ENCODE data around the gene MEF2B. TPM values are rescaled to one million over a fixed set of nuclear protein-coding genes. Genes with fewer than 3 reads are reported as not detected.
A peak's percentile ranks its signal among the peaks of the same experiment; 100 is the strongest.
"Not testable (repeated sequence)": the region's sequence is repeated elsewhere in the genome, so short reads cannot be mapped to it uniquely, and the experiment has no call there.

Gene MEF2B
- total RNA-seq, 1 donor from 2014 or later: 2.7 TPM

DNA sequence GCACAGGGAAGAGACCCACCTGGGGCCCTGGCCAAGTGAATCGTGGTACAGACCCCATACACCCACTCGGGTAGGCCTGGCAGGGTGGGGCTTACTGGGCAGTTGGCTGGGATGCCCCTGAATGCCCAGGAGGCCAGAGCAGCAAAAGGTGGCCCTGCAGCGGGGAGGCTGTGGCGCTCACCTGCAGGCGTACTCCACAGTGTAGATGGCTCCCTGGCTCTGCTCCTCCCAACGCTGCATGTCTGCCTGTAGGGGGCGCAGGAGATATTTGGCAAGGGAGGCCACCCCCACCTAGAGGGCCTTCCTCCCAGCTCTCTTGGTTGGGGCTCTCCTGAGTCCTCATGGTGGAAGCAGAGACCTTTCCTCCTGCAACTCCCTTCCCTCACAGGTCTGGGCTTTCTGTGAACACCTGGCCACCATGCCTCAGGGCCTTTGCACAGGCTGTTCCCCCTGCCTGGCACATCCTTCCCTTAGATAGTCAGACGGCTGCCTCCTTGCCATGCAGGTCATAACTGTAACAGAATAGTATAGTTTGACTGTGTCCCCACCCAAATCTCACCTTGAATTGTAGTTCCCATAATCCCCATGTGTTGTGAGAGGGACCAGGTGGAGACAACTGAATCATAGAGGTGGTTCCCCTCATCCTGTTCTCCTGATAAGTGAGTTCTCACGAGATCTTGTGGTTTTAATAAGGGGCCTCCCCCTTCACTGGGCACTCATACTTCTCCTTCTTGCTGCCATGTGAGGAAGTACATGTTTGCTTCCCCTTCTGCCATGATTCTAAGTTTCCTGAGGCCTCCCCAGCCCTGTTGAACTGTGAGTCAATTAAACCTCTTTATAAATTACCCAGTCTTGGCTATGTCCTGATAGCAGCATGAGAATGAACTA lies 16.0 kb upstream of the MEF2B start:
- Mint-ChIP-seq H3K36me3 (ENCODE audit: low read depth) (peaks cover 55% of the 10 kb centered on the region), H3K4me1 (ENCODE audit: low read depth) (peaks cover 13% of the 10 kb centered on the region), H3K4me3 (ENCODE audit: low read depth) (no peak overlapping the region), H3K9me3 (peaks cover 7% of the 10 kb centered on the region), H3K27me3 (ENCODE audit: low read depth) (no peaks in the 10 kb centered on the region), H3K27ac (peak overlapping the region; percentile 4)
- DNase-seq (ENCODE audit: low spot score): peak; percentile 42
- intact Hi-C loops (cut with micrococcal nuclease): no loop called here

DNA sequence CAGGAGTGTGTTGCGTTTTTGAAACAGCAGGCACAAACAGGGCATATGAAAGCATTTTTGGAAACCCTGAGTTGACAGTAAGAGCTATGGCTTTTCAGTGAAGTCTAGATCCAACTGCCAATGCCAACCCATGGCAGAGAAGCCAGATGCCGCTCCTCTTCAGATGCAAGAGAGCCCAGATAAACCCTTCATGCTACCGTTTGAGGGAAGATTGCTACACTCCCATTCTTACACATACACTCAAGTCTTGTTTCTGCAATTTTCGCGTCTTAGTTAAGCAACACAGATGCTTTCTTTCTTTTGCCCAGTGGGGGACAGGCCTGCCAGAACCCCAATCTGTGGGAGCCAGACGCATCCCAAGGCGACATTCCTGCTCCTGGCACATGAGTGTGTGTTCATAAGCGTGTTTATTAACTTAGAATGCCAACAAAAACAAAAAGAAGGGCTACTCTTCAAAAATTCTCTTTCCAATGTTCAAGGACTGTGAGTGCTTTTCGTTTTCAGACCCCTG lies 11.5 kb upstream of the MEF2B start:
- peaks cover 2% of the 10 kb centered on the region for H3K9me3 Mint-ChIP-seq
- intact Hi-C loops (cut with micrococcal nuclease): no loop called here
- H3K36me3 Mint-ChIP-seq (ENCODE audit: low read depth): peaks cover 40% of the 10 kb centered on the region
- H3K27ac Mint-ChIP-seq: no peak overlapping the region
- peaks cover 2% of the 10 kb centered on the region for H3K4me1 Mint-ChIP-seq (ENCODE audit: low read depth)
- DNase-seq (ENCODE audit: low spot score): no peak
- no peak overlapping the region for H3K4me3 Mint-ChIP-seq (ENCODE audit: low read depth)
- no peaks in the 10 kb centered on the region for H3K27me3 Mint-ChIP-seq (ENCODE audit: low read depth)

- no peak overlapping the region for H3K4me3 Mint-ChIP-seq (ENCODE audit: low read depth)
- no peak overlapping the region for H3K27ac Mint-ChIP-seq
- H3K4me1 Mint-ChIP-seq (ENCODE audit: low read depth): no peaks in the 10 kb centered on the region
- H3K36me3 Mint-ChIP-seq (ENCODE audit: low read depth): peaks cover 33% of the 10 kb centered on the region
- H3K9me3 Mint-ChIP-seq: no peaks in the 10 kb centered on the region
- no peak for DNase-seq (ENCODE audit: low spot score)
- H3K27me3 Mint-ChIP-seq (ENCODE audit: low read depth): no peaks in the 10 kb centered on the region
- intact Hi-C loops (cut with micrococcal nuclease): no loop called here
Observed at GRCh38 chr19:19179548-19180441, 9.7 kb upstream of the MEF2B start.

- Mint-ChIP-seq H3K9me3 (no peaks in the 10 kb centered on the region), H3K4me1 (ENCODE audit: low read depth) (no peaks in the 10 kb centered on the region), H3K27ac (no peak overlapping the region), H3K36me3 (ENCODE audit: low read depth) (peaks cover 24% of the 10 kb centered on the region), H3K27me3 (ENCODE audit: low read depth) (no peaks in the 10 kb centered on the region), H3K4me3 (ENCODE audit: low read depth) (no peak overlapping the region)
- intact Hi-C loops (cut with micrococcal nuclease): no loop called here
- no peak for DNase-seq (ENCODE audit: low spot score)
Observed at GRCh38 chr19:19176950-19177349, 6.9 kb upstream of the MEF2B start.

DNA sequence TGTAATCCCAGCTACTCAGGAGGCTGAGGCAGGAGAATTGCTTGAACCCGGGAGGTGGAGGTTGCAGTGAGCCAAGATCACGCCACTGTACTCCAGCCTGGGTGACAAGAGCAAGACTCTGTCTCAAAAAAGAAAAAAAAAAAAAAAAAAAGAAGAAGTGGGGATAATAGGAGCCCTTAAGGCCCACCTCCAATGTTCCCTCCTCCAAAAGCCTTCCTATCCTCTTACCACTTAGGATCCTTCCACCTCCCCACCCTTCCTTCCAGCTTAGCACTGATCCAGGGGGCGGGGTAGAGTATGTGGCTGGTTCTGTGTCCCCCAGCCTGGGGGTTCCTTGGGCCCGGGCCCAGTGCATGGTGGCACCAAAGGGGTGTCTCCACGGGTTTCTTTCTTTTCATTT lies 3.2 kb upstream of the MEF2B start:
- DNase-seq (ENCODE audit: low spot score); intact Hi-C loops (cut with micrococcal nuclease); H3K4me1 Mint-ChIP-seq (ENCODE audit: low read depth); H3K36me3 Mint-ChIP-seq (ENCODE audit: low read depth); H3K9me3 Mint-ChIP-seq; H3K27ac Mint-ChIP-seq; H3K27me3 Mint-ChIP-seq (ENCODE audit: low read depth); H3K4me3 Mint-ChIP-seq (ENCODE audit: low read depth): not testable (repeated sequence)

DNA sequence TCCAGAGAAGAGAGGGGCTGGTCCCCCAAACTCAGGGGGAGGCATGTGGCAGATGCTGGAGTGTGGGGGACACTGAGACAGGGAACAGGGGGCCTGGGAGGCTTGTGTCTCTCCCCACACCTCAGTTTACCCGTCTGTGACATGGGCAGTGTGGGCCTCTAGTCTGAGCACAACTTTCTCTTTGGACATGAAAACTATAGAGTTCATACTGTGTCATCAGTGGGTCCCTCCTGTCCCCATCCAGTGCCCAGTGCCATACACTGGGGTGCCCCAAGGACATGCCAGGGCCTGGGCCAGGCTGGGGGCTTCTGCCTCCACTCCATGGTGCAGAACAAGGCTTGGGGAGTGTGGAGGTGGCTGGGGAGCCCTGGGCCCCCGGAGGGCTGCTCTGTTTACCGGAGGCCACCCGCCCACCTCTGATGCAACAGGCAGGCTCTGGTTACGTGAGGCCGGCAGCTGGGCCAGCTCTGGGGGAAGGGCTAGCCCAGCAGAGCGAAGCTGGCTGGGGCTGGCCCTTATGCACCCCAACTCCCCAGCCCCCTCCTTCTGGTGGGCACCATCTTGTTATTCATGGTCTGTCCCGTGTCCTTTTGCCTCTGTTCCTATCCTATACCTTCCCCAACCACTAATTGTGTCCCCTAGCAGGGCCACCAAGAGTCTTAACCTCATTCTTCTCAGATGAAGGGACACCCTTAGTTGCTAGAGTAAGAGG lies 1.9 kb upstream of the MEF2B start:
- Mint-ChIP-seq H3K27ac (no peak overlapping the region), H3K9me3 (no peaks in the 10 kb centered on the region), H3K4me1 (ENCODE audit: low read depth) (peaks cover 8% of the 10 kb centered on the region), H3K27me3 (ENCODE audit: low read depth) (no peaks in the 10 kb centered on the region), H3K36me3 (ENCODE audit: low read depth) (peaks cover 4% of the 10 kb centered on the region), H3K4me3 (ENCODE audit: low read depth) (no peak overlapping the region)
- DNase-seq (ENCODE audit: low spot score): no peak
- intact Hi-C loops (cut with micrococcal nuclease): no loop called here

- H3K4me3 Mint-ChIP-seq (ENCODE audit: low read depth): no peak overlapping the region
- no peaks in the 10 kb centered on the region for H3K9me3 Mint-ChIP-seq
- H3K36me3 Mint-ChIP-seq (ENCODE audit: low read depth): no peaks in the 10 kb centered on the region
- H3K4me1 Mint-ChIP-seq (ENCODE audit: low read depth): peaks cover 8% of the 10 kb centered on the region
- intact Hi-C loops (cut with micrococcal nuclease): no loop called here
- DNase-seq (ENCODE audit: low spot score): no peak
- H3K27ac Mint-ChIP-seq: no peak overlapping the region
- no peaks in the 10 kb centered on the region for H3K27me3 Mint-ChIP-seq (ENCODE audit: low read depth)
Observed at GRCh38 chr19:19170873-19171672, 1.0 kb upstream of the MEF2B start.

- H3K4me1 Mint-ChIP-seq (ENCODE audit: low read depth): peaks cover 8% of the 10 kb centered on the region
- no peaks in the 10 kb centered on the region for H3K36me3 Mint-ChIP-seq (ENCODE audit: low read depth)
- no peaks in the 10 kb centered on the region for H3K27me3 Mint-ChIP-seq (ENCODE audit: low read depth)
- H3K27ac Mint-ChIP-seq: no peak overlapping the region
- no peak for DNase-seq (ENCODE audit: low spot score)
- H3K9me3 Mint-ChIP-seq: no peaks in the 10 kb centered on the region
- intact Hi-C loops (cut with micrococcal nuclease): no loop called here
- no peak overlapping the region for H3K4me3 Mint-ChIP-seq (ENCODE audit: low read depth)
Observed at GRCh38 chr19:19169236-19170052, 619 bp downstream of the MEF2B start.

DNA sequence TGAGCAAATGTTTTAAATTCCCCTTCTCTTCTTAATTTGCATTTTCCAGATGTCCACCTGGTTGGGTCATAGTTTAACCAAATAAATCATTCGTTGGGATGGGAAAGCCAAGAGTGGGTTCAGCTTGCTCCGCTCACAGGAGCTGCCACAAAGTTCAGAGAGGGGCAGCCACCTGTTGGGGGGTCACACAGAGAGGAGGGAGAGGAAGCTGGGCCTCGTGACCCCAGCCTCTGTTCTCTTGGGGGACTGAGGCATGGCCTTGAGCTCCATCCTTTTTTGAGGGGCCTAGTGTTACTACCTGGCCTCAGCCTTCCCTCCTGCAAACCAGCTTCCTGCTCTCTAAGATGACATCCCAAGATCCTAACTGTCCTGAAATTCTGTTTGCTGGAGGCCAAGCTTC lies 2.5 kb downstream of the MEF2B start:
- DNase-seq (ENCODE audit: low spot score): no peak
- H3K36me3 Mint-ChIP-seq (ENCODE audit: low read depth): no peaks in the 10 kb centered on the region
- no peak overlapping the region for H3K27ac Mint-ChIP-seq
- H3K4me3 Mint-ChIP-seq (ENCODE audit: low read depth): no peak overlapping the region
- H3K4me1 Mint-ChIP-seq (ENCODE audit: low read depth): peaks cover 8% of the 10 kb centered on the region
- no peaks in the 10 kb centered on the region for H3K27me3 Mint-ChIP-seq (ENCODE audit: low read depth)
- intact Hi-C loops (cut with micrococcal nuclease): no loop called here
- no peaks in the 10 kb centered on the region for H3K9me3 Mint-ChIP-seq

GRCh38 chr19:19165396-19165795 lies 4.7 kb downstream of the MEF2B start:
- Mint-ChIP-seq H3K27me3 (ENCODE audit: low read depth) (no peaks in the 10 kb centered on the region), H3K4me1 (ENCODE audit: low read depth) (peaks cover 2% of the 10 kb centered on the region), H3K4me3 (ENCODE audit: low read depth) (no peak overlapping the region), H3K36me3 (ENCODE audit: low read depth) (no peaks in the 10 kb centered on the region), H3K27ac (no peak overlapping the region), H3K9me3 (no peaks in the 10 kb centered on the region)
- DNase-seq (ENCODE audit: low spot score): no peak
- intact Hi-C loops (cut with micrococcal nuclease): no loop called here

GRCh38 chr19:19162495-19162894 lies 7.6 kb downstream of the MEF2B start:
- H3K27ac Mint-ChIP-seq: no peak overlapping the region
- no peak for DNase-seq (ENCODE audit: low spot score)

More at GRCh38 chr19:19162495-19162894, 7.6 kb downstream of the MEF2B start:
- Mint-ChIP-seq H3K4me1 (ENCODE audit: low read depth) (no peaks in the 10 kb centered on the region), H3K9me3 (no peaks in the 10 kb centered on the region), H3K4me3 (ENCODE audit: low read depth) (no peak overlapping the region), H3K36me3 (ENCODE audit: low read depth) (no peaks in the 10 kb centered on the region), H3K27me3 (ENCODE audit: low read depth) (no peaks in the 10 kb centered on the region)
- intact Hi-C loops (cut with micrococcal nuclease): no loop called here

Data from activated T-helper 2 cell treated with anti-CD3 and anti-CD28 coated beads, Interferon-gamma antibody, Interleukin-2, Interleukin-4, amounts not matched to agents 10 μg/mL and 5 μg/mL and 100 μg/mL, durations not matched to agents 14 hours and 24 hours and 36 hours (primary cell).